Measurements from ENCODE around the gene DECR2.

Gene DECR2

GRCh38 chr16:364595-365491 lies 36.8 kb upstream of the DECR2 start:
- in situ Hi-C loops (cut with MboI; ENCODE audit: low pct_unique_long_range_greater_than_20kb, low sequenced_read_pairs), result no loop called here
- no peak for DNase-seq

GRCh38 chr16:366476-366875 lies 35.2 kb upstream of the DECR2 start:
- DNase-seq, result no peak
- in situ Hi-C loops (cut with MboI; ENCODE audit: low pct_unique_long_range_greater_than_20kb, low sequenced_read_pairs), result no loop called here

GRCh38 chr16:367333-367903 lies 34.3 kb upstream of the DECR2 start:
- in situ Hi-C loops (cut with MboI; ENCODE audit: low pct_unique_long_range_greater_than_20kb, low sequenced_read_pairs), result no loop called here

GRCh38 chr16:368388-369158 lies 33.1 kb upstream of the DECR2 start:
- in situ Hi-C loops (cut with MboI; ENCODE audit: low pct_unique_long_range_greater_than_20kb, low sequenced_read_pairs), result no loop called here
- no peak for DNase-seq

More at GRCh38 chr16:367333-367903, 34.3 kb upstream of the DECR2 start:
- DNase-seq, result no peak

GRCh38 chr16:369275-369865 lies 32.3 kb upstream of the DECR2 start:
- in situ Hi-C loops (cut with MboI; ENCODE audit: low pct_unique_long_range_greater_than_20kb, low sequenced_read_pairs), result no loop called here
- DNase-seq, result no peak

- DNase-seq, result no peak
- in situ Hi-C loops (cut with MboI; ENCODE audit: low pct_unique_long_range_greater_than_20kb, low sequenced_read_pairs), result no loop called here
Observed at GRCh38 chr16:369866-370436, 31.7 kb upstream of the DECR2 start.

- DNase-seq, result peak; percentile 96
- in situ Hi-C loops (cut with MboI; ENCODE audit: low pct_unique_long_range_greater_than_20kb, low sequenced_read_pairs), result no loop called here
Observed at GRCh38 chr16:370443-370842, 31.2 kb upstream of the DECR2 start, which contains the start of gene MRPL28. Gene MRPL28 (minus strand): TSS chr16:370538. CDS start chr16:370218, 320 bp downstream.

- in situ Hi-C loops (cut with MboI; ENCODE audit: low pct_unique_long_range_greater_than_20kb, low sequenced_read_pairs), result no loop called here
- no peak for DNase-seq
Observed at GRCh38 chr16:370979-371514, 30.6 kb upstream of the DECR2 start.

- in situ Hi-C loops (cut with MboI; ENCODE audit: low pct_unique_long_range_greater_than_20kb, low sequenced_read_pairs), result no loop called here
- no peak for DNase-seq
Observed at GRCh38 chr16:371515-372301, 30.0 kb upstream of the DECR2 start.

- no peak for DNase-seq
- in situ Hi-C loops (cut with MboI; ENCODE audit: low pct_unique_long_range_greater_than_20kb, low sequenced_read_pairs), result no loop called here
Observed at GRCh38 chr16:372302-372983, 29.2 kb upstream of the DECR2 start.

GRCh38 chr16:373020-373598 lies 28.6 kb upstream of the DECR2 start:
- in situ Hi-C loops (cut with MboI; ENCODE audit: low pct_unique_long_range_greater_than_20kb, low sequenced_read_pairs), result no loop called here
- no peak for DNase-seq

GRCh38 chr16:373848-374615 lies 27.7 kb upstream of the DECR2 start:
- in situ Hi-C loops (cut with MboI; ENCODE audit: low pct_unique_long_range_greater_than_20kb, low sequenced_read_pairs), result no loop called here
- no peak for DNase-seq

GRCh38 chr16:374616-374926 lies 27.1 kb upstream of the DECR2 start:
- DNase-seq, result no peak
- in situ Hi-C loops (cut with MboI; ENCODE audit: low pct_unique_long_range_greater_than_20kb, low sequenced_read_pairs), result no loop called here

GRCh38 chr16:375212-375611 lies 26.5 kb upstream of the DECR2 start:
- DNase-seq, result no peak
- in situ Hi-C loops (cut with MboI; ENCODE audit: low pct_unique_long_range_greater_than_20kb, low sequenced_read_pairs), result no loop called here

GRCh38 chr16:375927-376816 lies 25.5 kb upstream of the DECR2 start:
- no peak for DNase-seq
- in situ Hi-C loops (cut with MboI; ENCODE audit: low pct_unique_long_range_greater_than_20kb, low sequenced_read_pairs), result no loop called here

- no peak for DNase-seq
- in situ Hi-C loops (cut with MboI; ENCODE audit: low pct_unique_long_range_greater_than_20kb, low sequenced_read_pairs), result no loop called here
Observed at GRCh38 chr16:376817-377418, 24.8 kb upstream of the DECR2 start.

Data from KBM-7 (cell line).